Smooth muscle cell (in vitro differentiated cells): Measurements from ENCODE around the gene SELENOM. TPM values are rescaled to one million over a fixed set of nuclear protein-coding genes. Genes with fewer than 3 reads are reported as not detected.
A peak's percentile ranks its signal among the peaks of the same experiment; 100 is the strongest.

Experiments
- DNase-seq: peaks from one replicate; lab custom pipeline; 2025; ENCODE audit not compliant: unreplicated experiment; lab: John Stamatoyannopoulos, UW
- H2AFZ ChIP-seq: fragments of 200-600 bp; sonication (generic); 2 replicates; pipeline ENCODE4 v1.6.0; 2016; ENCODE audit warnings: antibody characterized with exemption, low read depth, mild to moderate bottlenecking
- H3F3A ChIP-seq: fragments of 200-600 bp; sonication (generic); 2 replicates; pipeline ENCODE4 v1.6.0; 2017; ENCODE audit warnings: antibody characterized with exemption, low read depth
- H3K27ac ChIP-seq: fragments of 200-600 bp; sonication (generic); 2 replicates; pipeline ENCODE4 v1.5.1; 2016; ENCODE audit warnings: low read depth, mild to moderate bottlenecking
- H3K27me3 ChIP-seq: fragments of 200-600 bp; sonication (generic); 2 replicates; pipeline ENCODE4 v1.6.1; 2016; ENCODE audit warnings: low read depth, mild to moderate bottlenecking
- H3K36me3 ChIP-seq: fragments of 200-600 bp; sonication (generic); 2 replicates; pipeline ENCODE4 v1.5.1; 2016; ENCODE audit warnings: low read depth
- H3K4me1 ChIP-seq: fragments of 200-600 bp; sonication (generic); 2 replicates; pipeline ENCODE4 v1.5.1; 2016; ENCODE audit warnings: low read depth
- H3K4me2 ChIP-seq: fragments of 200-600 bp; sonication (generic); 2 replicates; pipeline ENCODE4 v1.6.0; 2016; ENCODE audit warnings: mild to moderate bottlenecking
- H3K4me3 ChIP-seq: fragments of 200-600 bp; sonication (generic); 2 replicates; pipeline ENCODE4 v1.5.1; 2016; ENCODE audit warnings: mild to moderate bottlenecking
- H3K79me2 ChIP-seq: fragments of 200-600 bp; sonication (generic); 2 replicates; pipeline ENCODE4 v1.6.0; 2016; ENCODE audit warnings: low read depth, mild to moderate bottlenecking
- H3K9ac ChIP-seq: fragments of 200-600 bp; sonication (generic); 2 replicates; pipeline ENCODE4 v1.6.0; 2016; ENCODE audit warnings: low read depth
- H3K9me3 ChIP-seq: fragments of 200-600 bp; sonication (generic); replicated peaks from 2 replicates; pipeline ENCODE4 v1.5.1; 2016; ENCODE audit warnings: low read depth
- H4K20me1 ChIP-seq: fragments of 200-600 bp; sonication (generic); 2 replicates; pipeline ENCODE4 v1.6.0; 2016; ENCODE audit warnings: low read depth
- WGBS: methylation state at CpG from one replicate; pipeline ENCODE4 v1.1.7; 2016; ENCODE audit warnings: low lambda C conversion rate; 5-methylcytosine and 5-hydroxymethylcytosine counted together
- polyA plus RNA-seq: library from polyadenylated mRNA; unstranded; fragments of >200 nt; fragmentation: Nextera tagmentation; extraction: Ambion mirVana; gene quantifications from 2 replicates; pipeline ENCODE4 v1.2.1, GENCODE V29; 2016
- total RNA-seq: library from RNA; depleted of rRNA; stranded (reverse); fragments of >200 nt; gene quantifications from 2 replicates; pipeline ENCODE4 v1.2.3, GENCODE V29; 2014
- TF ChIP-seq, protein P1 (sequence below): fragments of 200-600 bp; sonication (generic); IDR thresholded peaks from 2 replicates; pipeline ENCODE4 v1.5.1; 2017; ENCODE audit warnings: borderline replicate concordance, mild to moderate bottlenecking, antibody characterized with exemption; ENCODE audit not compliant: insufficient read depth, poor library complexity, severe bottlenecking

SELENOM gene
- total and polyA plus RNA-seq, 2 experiments from 2014 or later: 450 to 600 TPM

DNA sequence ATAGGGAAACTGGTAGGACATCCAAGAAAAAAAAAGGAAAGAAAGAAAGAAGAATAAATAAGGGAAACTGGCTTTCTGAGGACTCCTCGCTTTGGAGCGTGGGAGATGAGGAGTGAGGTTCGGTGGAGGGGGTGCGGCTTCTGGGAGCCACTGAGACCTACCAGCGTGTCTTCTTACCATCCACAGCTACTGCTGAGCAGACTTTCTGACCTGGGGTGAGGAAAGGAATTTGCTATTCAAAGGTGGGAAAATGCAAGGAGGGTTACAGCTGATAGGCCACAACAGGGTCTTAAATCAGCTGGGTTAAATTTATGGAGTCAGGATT lies 488 bp upstream of the SELENOM start:
- H3K36me3 ChIP-seq: no peaks in the 10 kb centered on the region
- H3K79me2 ChIP-seq: peaks cover 16% of the 10 kb centered on the region
- 11% methylated on average over 5 of the region's 5 CpGs for WGBS
- peaks cover 15% of the 10 kb centered on the region for H3F3A ChIP-seq
- peak overlapping the region; percentile 45 for H3K27ac ChIP-seq
- no peaks in the 10 kb centered on the region for H3K9me3 ChIP-seq
- peak overlapping the region; percentile 74 for H3K4me3 ChIP-seq
- peaks cover 4% of the 10 kb centered on the region for H3K4me1 ChIP-seq
- peak overlapping the region; percentile 84 for H3K4me2 ChIP-seq
- no peak overlapping the region for H2AFZ ChIP-seq
- TF ChIP-seq, protein P1, sequence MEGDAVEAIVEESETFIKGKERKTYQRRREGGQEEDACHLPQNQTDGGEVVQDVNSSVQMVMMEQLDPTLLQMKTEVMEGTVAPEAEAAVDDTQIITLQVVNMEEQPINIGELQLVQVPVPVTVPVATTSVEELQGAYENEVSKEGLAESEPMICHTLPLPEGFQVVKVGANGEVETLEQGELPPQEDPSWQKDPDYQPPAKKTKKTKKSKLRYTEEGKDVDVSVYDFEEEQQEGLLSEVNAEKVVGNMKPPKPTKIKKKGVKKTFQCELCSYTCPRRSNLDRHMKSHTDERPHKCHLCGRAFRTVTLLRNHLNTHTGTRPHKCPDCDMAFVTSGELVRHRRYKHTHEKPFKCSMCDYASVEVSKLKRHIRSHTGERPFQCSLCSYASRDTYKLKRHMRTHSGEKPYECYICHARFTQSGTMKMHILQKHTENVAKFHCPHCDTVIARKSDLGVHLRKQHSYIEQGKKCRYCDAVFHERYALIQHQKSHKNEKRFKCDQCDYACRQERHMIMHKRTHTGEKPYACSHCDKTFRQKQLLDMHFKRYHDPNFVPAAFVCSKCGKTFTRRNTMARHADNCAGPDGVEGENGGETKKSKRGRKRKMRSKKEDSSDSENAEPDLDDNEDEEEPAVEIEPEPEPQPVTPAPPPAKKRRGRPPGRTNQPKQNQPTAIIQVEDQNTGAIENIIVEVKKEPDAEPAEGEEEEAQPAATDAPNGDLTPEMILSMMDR: no peak
- no peaks in the 10 kb centered on the region for H3K27me3 ChIP-seq
- H4K20me1 ChIP-seq: peaks cover 21% of the 10 kb centered on the region
- H3K9ac ChIP-seq: no peak overlapping the region
- DNase-seq: no peak

DNA sequence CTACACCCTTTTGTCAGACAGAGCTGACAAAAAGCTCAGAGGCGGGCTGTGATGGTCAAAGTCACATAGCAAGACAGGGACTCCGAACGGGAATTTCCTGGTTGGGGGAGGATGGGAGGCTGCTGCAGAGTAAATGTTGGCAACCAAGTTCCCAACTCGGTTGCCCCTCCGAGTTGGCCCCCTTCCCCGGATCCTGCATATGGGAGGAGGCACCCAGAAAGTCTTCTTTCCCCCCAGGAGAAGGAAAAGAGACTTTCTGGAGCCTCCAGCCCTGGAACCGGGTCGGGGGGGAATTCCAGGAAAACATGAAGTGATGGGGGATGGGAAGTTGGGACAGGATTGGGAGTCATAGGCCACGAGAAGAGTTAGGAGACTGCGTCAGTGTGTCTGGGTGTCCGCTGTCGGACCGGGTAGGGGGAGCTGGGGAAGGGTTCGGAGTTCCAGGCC lies 614 bp downstream of the SELENOM start:
- H4K20me1 ChIP-seq: peaks cover 24% of the 10 kb centered on the region

DNA sequence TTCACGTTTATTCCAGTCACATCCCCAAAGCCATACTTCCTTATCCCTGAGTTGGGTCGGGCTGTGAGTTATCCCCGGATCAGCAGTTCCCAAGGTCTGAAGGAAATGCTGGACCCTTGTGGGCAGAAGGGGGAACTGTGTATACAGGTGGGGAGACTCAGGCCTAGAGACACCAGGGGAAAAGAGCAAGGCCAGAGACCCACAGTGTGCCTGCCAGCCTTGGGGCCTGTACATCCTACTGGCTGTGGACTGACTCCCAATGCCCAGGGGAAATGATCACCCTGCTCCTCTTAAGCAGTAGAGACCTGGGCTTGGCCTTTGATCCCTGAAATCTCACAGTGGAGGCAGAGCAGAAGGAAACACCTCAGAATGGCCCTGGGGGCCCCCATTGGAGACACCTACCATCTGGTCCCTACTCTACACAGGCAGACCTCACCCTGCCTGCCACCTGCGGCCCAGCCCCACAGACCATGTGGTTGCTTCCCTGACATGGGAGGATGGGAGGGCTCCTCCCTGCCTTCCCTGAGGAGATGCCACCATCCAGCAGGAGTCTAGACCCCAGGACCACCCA lies 1.3 kb downstream of the SELENOM start:
- Histone ChIP-seq H3K9me3 (no peaks in the 10 kb centered on the region), H3K27ac (peak overlapping the region; percentile 94), H3K4me1 (peaks cover 4% of the 10 kb centered on the region), H3K79me2 (peaks cover 16% of the 10 kb centered on the region), H3K4me2 (peak overlapping the region; percentile 85), H4K20me1 (peaks cover 26% of the 10 kb centered on the region), H3K27me3 (no peaks in the 10 kb centered on the region), H3F3A (peaks cover 20% of the 10 kb centered on the region), H2AFZ (no peak overlapping the region), H3K9ac (peak overlapping the region; percentile 98), H3K36me3 (no peaks in the 10 kb centered on the region), H3K4me3 (peak overlapping the region; percentile 74)
- DNase-seq: no peak
- TF ChIP-seq, protein P1: no peak
- 60% methylated on average over 4 of the region's 4 CpGs for WGBS

More for the DNA sequence above, 614 bp downstream of the SELENOM start:
- Histone ChIP-seq H3K4me1 (peaks cover 4% of the 10 kb centered on the region), H3K27me3 (no peaks in the 10 kb centered on the region), H3F3A (peaks cover 17% of the 10 kb centered on the region), H3K36me3 (no peaks in the 10 kb centered on the region), H3K9ac (peak overlapping the region; percentile 98), H3K4me2 (peak overlapping the region; percentile 85), H3K27ac (peak overlapping the region; percentile 94), H3K9me3 (no peaks in the 10 kb centered on the region), H3K4me3 (peak overlapping the region; percentile 74), H2AFZ (no peak overlapping the region), H3K79me2 (peaks cover 16% of the 10 kb centered on the region)
- TF ChIP-seq, protein P1: no peak
- 36% methylated on average over 14 of the region's 14 CpGs for WGBS
- DNase-seq: no peak
